ENCODE data around the gene PDGFRA.
"Not testable (repeated sequence)": the region's sequence is repeated elsewhere in the genome, so short reads cannot be mapped to it uniquely, and the experiment has no call there.

The PDGFRA gene

DNA sequence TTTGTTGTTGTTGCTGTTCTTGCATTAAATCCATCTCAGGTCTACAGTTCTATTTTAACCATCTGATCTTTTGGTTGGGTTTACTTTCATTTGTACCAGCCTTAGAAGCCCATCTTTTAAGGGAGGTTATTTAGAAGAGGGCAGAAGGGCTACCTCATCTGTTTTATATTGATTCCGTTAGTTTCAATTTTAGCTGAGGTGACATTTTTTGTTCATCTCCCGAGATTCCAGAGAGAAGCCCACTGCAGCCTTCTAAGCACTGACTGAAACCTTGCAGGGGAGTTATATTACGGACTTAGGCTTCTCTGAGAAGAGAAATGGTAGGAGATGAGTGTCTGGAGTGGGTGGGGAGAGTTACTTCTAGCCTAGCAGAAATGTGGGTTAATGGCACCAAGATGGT is 101.8 kb downstream of the PDGFRA start:
- Histone ChIP-seq H3K4me1 (ENCODE audit: insufficient read depth, low read length) (peaks cover 21% of the 10 kb centered on the region), H3K4me3 (ENCODE audit: low read length) (no peak overlapping the region), H3K36me3 (ENCODE audit: insufficient read depth, low read length) (no peaks in the 10 kb centered on the region), H3K9me3 (ENCODE audit: low read length) (no peaks in the 10 kb centered on the region), H2AFZ (ENCODE audit: low read depth, low read length) (no peak overlapping the region), H3K27me3 (ENCODE audit: insufficient read depth, low read length) (no peaks in the 10 kb centered on the region)

DNA sequence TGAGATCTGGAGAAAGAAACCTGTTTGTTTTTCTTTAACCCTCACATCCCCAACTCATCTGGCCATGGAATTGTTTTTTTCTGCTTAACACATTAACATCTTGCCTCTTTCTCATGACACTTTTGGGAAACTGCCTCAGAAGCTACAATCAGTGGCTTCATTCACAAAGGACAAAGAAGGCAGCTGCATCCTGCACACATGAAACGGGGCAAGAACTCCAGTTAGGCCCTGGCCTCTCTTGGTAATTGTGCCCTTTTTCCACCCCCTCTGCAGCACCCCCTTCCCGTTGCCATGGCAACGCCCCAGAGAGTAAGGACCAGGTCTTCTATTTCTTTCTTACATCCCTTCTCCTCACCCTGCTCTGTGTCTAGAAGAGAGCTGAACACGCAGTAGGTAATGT is 103.4 kb downstream of the PDGFRA start:
- Histone ChIP-seq H3K9me3 (ENCODE audit: low read length) (no peaks in the 10 kb centered on the region), H3K4me1 (ENCODE audit: insufficient read depth, low read length) (peaks cover 21% of the 10 kb centered on the region), H3K36me3 (ENCODE audit: insufficient read depth, low read length) (no peaks in the 10 kb centered on the region)

DNA sequence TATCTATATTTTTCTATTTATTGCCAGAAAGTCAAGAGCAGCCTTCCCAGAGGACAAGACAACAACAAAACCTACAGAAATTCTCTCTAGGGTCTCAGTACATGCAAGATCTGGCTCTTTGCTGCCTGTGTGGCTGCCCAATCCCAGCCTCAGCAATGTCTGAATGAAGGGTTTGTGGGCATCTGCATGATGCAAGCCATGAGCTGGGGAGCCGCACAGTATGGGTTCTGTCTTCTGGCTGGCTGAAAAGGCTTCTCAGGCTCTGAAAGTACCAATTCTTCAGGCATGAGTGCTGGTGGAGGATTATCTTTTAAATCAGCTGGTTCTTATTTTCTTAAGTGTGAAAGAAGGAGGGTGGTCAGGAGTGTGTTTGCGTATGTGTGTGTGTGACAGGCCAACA is 104.6 kb downstream of the PDGFRA start:
- Histone ChIP-seq H3K9me3 (ENCODE audit: low read length) (no peaks in the 10 kb centered on the region), H3K36me3 (ENCODE audit: insufficient read depth, low read length) (no peaks in the 10 kb centered on the region), H3K4me1 (ENCODE audit: insufficient read depth, low read length) (peaks cover 21% of the 10 kb centered on the region), H3K27me3 (ENCODE audit: insufficient read depth, low read length) (no peaks in the 10 kb centered on the region), H2AFZ (ENCODE audit: low read depth, low read length) (no peak overlapping the region), H3K4me3 (ENCODE audit: low read length) (no peak overlapping the region)

More for the DNA sequence above, 103.4 kb downstream of the PDGFRA start:
- no peak overlapping the region for H2AFZ ChIP-seq (ENCODE audit: low read depth, low read length)
- no peak overlapping the region for H3K4me3 ChIP-seq (ENCODE audit: low read length)
- no peaks in the 10 kb centered on the region for H3K27me3 ChIP-seq (ENCODE audit: insufficient read depth, low read length)

DNA sequence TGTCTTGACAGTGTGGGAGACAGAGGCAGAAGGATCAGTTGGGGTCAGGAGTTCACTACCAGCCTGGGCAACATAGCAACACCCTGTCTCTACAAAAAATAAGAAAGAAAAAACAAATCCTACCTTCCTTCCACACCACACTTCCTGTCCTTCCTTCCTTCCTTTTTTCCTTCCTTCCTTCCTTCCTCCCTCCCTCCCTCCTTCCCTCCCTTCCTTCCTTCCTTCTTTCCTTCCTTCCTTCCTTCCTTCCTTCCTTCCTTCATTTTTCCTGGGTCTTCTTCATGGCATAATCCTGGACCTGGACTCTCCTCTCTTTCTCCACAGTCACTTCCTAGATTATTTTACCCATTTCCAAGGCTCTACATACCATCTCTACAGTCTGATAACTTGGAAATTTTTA is 105.7 kb downstream of the PDGFRA start:
- H3K4me1 ChIP-seq (ENCODE audit: insufficient read depth, low read length), result peaks cover 21% of the 10 kb centered on the region
- not testable (repeated sequence) for H2AFZ ChIP-seq (ENCODE audit: low read depth, low read length); H3K36me3 ChIP-seq (ENCODE audit: insufficient read depth, low read length); H3K9me3 ChIP-seq (ENCODE audit: low read length); H3K27me3 ChIP-seq (ENCODE audit: insufficient read depth, low read length); H3K4me3 ChIP-seq (ENCODE audit: low read length)

DNA sequence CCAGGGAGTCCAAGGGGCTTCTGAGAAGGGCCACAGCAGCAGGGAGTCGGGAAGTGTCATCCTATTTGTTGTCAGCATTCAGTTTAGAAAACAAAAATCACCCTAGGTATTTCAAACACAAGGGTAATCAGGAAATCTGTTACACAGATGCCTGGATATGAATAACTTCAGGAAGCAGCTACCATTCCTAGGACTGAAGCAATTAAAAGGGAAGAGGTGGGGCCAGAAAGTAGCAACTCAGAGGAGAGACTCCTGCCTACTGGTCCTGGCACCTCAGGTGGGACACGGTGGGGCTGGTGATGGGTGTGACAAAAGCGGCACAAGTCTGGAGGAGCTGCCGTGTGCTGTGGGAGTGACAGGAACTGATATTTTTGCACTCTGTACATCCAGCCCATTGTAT is 107.9 kb downstream of the PDGFRA start:
- H3K4me3 ChIP-seq (ENCODE audit: low read length), result no peak overlapping the region
- H2AFZ ChIP-seq (ENCODE audit: low read depth, low read length), result no peak overlapping the region
- H3K9me3 ChIP-seq (ENCODE audit: low read length), result no peaks in the 10 kb centered on the region
- no peaks in the 10 kb centered on the region for H3K27me3 ChIP-seq (ENCODE audit: insufficient read depth, low read length)
- H3K36me3 ChIP-seq (ENCODE audit: insufficient read depth, low read length), result no peaks in the 10 kb centered on the region
- H3K4me1 ChIP-seq (ENCODE audit: insufficient read depth, low read length), result peaks cover 15% of the 10 kb centered on the region

DNA sequence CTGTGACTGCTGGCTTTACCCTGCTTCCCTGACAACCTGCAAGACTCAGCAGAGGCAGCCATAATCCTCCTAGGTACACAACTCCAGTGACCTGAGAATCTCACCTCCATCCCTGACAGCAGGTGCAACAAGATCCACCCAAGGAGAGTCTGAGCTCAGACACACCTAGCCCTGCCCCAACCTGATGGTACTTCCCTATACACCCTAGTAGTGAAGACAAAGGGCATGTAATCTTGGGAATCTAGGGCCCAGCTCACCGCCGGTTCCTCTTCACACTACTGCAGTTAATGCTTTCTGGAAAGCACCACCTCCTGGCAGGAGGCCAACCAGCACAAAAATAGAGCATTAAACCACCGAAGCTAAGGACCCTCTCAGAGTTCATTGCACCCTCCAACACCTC is 113.0 kb downstream of the PDGFRA start:
- H2AFZ ChIP-seq (ENCODE audit: low read depth, low read length); H3K36me3 ChIP-seq (ENCODE audit: insufficient read depth, low read length); H3K27me3 ChIP-seq (ENCODE audit: insufficient read depth, low read length); H3K4me3 ChIP-seq (ENCODE audit: low read length); H3K9me3 ChIP-seq (ENCODE audit: low read length); H3K4me1 ChIP-seq (ENCODE audit: insufficient read depth, low read length): not testable (repeated sequence)
